Iris pigment epithelial cell (primary cell): ENCODE results near the gene NCAM1.

Source experiments
- DNase-seq: peaks from one replicate; pipeline ENCODE4 v3.0.0-alpha.2; 2011; ENCODE audit warnings: low read depth

The NCAM1 gene

DNA sequence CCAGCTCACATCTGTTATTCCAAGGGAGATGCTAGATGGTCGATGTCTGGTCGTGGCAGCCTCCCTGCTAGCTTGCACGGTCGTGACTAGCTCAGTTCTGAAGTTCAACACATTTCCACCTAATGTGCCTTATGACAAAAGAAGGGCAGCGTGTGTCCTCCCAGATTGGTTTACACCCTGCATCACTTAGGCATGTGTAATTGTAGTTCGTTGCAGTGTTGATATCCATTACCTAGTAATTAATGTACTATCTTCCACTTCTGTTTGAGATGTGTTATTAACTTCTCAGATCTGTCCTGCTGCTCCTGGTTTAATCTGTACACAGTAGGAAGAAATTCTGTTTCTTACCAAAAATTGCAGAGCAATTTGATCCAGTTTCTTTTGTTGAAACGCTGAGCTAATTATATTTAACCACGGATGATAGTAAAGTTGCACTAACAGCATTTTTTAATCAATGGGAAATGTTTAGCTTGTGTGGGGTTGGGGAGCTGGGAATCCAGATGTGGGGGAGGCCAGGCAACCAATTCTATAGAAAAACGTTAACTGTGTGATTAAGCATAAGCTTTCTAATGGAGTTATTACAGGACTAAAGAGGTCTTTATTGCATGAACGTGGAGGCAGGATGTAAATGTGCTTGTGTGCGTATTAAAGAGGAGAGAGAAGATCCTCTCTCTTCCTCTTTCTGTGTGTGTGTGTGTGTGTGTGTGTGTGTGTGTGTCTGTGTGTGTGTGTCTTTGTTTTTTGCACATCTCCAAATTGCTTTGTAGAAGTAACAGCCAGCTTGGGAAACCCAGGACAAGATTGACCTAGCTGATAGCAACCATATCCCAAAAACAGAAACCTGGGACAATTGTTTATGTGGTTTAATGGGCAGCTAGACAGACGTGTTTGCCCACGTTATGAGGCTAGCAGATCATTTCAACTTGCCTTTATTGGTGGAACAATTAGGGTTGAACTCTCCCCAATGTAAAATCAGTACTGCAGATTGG lies 207.4 kb downstream of the NCAM1 start:
- DNase-seq: no peak

GRCh38 chr11:113172382-113172951 lies 211.2 kb downstream of the NCAM1 start:
- DNase-seq: no peak

DNA sequence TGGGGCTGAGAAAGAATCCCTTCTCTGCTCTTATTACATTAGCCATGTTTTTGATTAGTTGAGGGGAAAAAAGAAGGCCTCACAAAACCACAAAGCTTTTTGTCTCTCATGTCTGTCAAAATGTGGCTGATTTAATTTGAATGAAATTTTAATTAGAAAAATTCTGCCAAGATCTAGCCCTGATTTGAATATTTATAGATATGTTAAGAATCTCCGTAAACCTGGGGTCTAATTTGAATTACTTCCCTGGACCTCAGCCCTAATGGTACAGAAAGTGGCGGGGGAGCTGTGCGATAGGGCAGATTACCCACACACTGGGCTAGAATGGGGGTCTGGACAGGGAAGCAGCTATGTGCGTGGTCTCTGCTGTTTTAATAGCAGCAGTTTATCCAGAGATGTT lies 211.9 kb downstream of the NCAM1 start:
- DNase-seq: no peak

- peak; percentile 46 for DNase-seq
Observed at GRCh38 chr11:113174882-113175281, 213.7 kb downstream of the NCAM1 start.

GRCh38 chr11:113176599-113177360 lies 215.6 kb downstream of the NCAM1 start:
- peak; percentile 97 for DNase-seq

- DNase-seq: no peak
Observed at GRCh38 chr11:113177671-113178070, 216.5 kb downstream of the NCAM1 start.

- no peak for DNase-seq
Observed at GRCh38 chr11:113178381-113179070, 217.3 kb downstream of the NCAM1 start.

DNA sequence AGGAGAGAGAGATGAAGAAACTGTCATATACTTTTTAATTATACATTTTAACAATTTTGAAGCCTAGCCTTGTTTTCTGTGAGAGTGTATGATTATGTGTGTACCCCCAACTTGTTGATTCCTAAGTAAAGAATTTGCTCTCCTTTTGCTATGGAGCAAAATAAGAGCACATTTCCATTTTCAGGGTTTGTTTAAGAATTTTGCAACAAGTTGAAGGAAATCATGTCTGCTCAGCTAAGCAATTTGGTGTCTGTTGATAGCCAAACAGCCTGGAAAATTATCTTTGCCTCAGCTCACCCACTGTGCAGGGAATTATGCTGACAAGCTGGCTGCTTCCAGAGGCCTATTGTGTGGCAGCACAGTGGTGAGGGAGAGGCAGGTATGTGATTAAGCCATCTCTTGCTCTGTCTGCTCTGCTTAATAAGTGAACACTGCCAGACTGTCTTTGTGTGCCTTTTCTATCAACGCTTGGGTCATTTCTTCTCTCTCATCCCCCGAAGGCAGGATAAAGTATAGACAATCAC lies 218.0 kb downstream of the NCAM1 start:
- no peak for DNase-seq

DNA sequence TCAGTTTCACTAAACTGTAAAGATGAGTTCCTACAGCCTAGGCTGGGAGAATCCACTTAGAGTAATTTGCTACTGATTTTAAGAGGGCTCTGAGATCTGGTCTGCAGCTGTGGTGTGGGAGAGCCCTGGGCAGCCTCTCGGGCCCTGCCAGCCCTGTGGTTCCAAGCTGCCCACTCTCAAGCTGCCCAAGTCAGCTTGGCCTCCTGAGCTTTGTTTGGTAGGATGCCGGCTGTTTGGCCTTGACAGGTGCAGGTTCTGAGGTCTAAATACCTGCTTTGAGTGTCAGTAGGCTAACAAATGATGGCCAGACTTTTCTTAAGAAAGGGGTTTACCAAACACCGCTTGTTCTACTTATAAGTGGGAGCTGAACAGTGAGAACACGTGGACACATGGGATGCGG lies 219.9 kb downstream of the NCAM1 start:
- DNase-seq: no peak

- no peak for DNase-seq
Observed at GRCh38 chr11:113182288-113182687, 221.1 kb downstream of the NCAM1 start.

- DNase-seq: peak; percentile 99
Observed at GRCh38 chr11:113184498-113184897, 223.3 kb downstream of the NCAM1 start.

GRCh38 chr11:113188371-113188834 lies 227.2 kb downstream of the NCAM1 start:
- DNase-seq: no peak

DNA sequence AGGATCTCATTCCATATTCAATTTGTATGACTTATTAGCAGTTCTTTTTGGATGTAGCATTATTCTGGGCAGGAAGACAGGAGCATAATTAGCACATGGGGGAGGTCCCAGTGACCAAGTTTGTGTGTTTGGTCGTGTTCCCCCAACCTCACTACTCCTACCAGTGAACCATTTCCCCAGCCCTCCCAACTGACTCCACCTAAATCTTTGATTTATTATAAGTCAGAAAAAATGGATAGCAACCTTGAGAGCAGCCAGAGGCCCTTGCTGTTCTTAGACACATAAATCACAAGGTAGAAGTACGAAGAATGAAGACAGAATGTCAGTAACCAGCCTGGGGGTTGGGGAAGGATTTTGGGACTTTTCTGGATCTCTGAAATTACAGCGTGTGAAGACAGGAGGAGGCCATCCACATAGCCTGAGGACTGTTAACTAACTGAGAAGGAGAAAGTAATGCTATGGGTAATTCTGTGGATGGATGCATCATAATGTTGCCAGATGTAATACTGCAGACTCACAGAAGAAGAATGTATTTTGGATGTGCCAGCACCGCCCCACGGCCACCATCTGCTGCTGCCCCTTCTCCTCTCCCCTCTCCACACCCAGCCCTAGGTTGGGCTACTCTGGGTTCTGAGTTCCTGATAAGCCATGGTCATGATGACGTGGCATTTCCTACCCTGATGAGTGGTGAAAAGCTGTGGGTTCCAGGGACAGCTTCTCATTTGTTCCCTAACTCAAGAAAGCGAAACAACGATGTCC lies 228.9 kb downstream of the NCAM1 start:
- peak; percentile 92 for DNase-seq

- no peak for DNase-seq
Observed at GRCh38 chr11:113192121-113192925, 231.1 kb downstream of the NCAM1 start.

GRCh38 chr11:113193016-113193415 lies 231.8 kb downstream of the NCAM1 start:
- no peak for DNase-seq

GRCh38 chr11:113193946-113194345 lies 232.7 kb downstream of the NCAM1 start:
- no peak for DNase-seq

- no peak for DNase-seq
Observed at GRCh38 chr11:113195728-113196127, 234.5 kb downstream of the NCAM1 start.

DNA sequence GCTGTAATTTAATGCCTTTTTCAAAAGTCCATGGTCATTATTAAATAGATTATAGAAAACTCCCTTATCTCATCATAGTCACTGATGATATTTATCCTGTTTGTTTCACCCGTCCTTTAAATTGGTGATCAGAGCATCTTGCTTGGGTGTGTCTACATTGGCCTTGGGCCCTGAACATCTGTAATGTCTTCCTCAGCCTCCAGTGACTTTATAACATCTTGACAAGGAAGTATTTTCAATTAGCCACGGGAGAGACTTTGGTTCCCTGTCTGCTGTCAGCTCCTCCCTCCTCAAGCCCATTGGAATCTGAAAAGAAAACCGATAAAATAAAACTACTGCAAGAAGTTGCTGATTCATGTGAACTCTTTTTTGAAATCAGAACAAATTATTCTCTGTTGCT lies 236.2 kb downstream of the NCAM1 start:
- DNase-seq: no peak

DNA sequence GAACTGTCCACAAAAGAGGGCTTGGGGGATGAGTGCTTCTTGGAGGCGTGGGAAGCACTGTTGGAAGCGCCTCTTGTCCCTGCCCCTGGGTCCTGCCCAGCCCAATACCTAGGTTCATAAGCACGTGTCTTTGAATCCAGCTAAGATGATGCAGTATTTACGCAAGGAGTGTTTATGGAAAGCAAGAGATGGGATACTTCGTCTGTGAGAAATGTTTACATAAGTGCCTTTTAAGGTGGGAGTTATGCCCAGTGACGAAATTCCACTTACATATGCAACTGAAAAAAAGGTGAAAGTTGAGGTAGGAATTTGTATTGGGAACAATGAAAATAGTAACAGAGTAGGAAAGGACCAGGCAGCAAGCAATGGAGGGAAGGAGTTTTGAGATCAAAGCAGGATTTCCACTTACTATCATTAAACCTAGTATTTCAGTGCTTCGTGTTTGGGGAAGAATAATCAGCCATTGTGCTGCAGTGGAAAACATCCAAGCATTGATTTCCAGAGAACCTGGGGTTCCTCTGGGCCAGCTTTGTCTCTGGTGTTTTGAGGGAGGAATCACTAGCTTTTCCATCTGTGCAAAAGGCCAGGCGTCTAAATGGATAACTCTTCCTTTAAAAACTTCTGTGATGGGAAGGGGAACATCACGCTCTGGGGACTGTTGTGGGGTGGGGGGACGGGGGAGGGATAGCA lies 237.9 kb downstream of the NCAM1 start:
- peak; percentile 21 for DNase-seq
